ENCODE measurements around the gene MAEA.

- TF ChIP-seq ZBTB33 (IDR thresholded peaks at IDR 0.05) (no peak), MAX (IDR thresholded peaks at IDR 0.05) (no peak), EGR1 (IDR thresholded peaks at IDR 0.05; ENCODE audit: low read depth in 2 of 2) (no peak), REST (IDR thresholded peaks at IDR 0.05) (no peak), RAD21 (IDR thresholded peaks at IDR 0.05) (no peak), TAF1 (conservative IDR thresholded peaks at IDR 0.05) (no peak), FOXA1 (IDR thresholded peaks at IDR 0.05) (no peak), NR2F2 (IDR thresholded peaks at IDR 0.05) (no peak)
- TF ChIP-seq, protein P1, sequence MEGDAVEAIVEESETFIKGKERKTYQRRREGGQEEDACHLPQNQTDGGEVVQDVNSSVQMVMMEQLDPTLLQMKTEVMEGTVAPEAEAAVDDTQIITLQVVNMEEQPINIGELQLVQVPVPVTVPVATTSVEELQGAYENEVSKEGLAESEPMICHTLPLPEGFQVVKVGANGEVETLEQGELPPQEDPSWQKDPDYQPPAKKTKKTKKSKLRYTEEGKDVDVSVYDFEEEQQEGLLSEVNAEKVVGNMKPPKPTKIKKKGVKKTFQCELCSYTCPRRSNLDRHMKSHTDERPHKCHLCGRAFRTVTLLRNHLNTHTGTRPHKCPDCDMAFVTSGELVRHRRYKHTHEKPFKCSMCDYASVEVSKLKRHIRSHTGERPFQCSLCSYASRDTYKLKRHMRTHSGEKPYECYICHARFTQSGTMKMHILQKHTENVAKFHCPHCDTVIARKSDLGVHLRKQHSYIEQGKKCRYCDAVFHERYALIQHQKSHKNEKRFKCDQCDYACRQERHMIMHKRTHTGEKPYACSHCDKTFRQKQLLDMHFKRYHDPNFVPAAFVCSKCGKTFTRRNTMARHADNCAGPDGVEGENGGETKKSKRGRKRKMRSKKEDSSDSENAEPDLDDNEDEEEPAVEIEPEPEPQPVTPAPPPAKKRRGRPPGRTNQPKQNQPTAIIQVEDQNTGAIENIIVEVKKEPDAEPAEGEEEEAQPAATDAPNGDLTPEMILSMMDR (IDR thresholded peaks at IDR 0.05; ENCODE audit: low read depth, low read length, missing input control) = no peak
Observed at GRCh38 chr4:1250921-1251772, 38.5 kb upstream of the MAEA start.

All from liver (tissue), 3 donors.